ENCODE results near the gene CACNA1E.

CACNA1E gene

GRCh38 chr1:181676269-181676668 lies 193.0 kb downstream of the CACNA1E start:
- Histone ChIP-seq H3K27ac (ENCODE audit: low read depth, low read length) (no peak overlapping the region), H3K27me3 (ENCODE audit: control insufficient read depth in 5 of 5, insufficient read depth in 4 of 5, low read length in 5 of 5) (peaks cover 0 to 17% (median 10%) of the 10 kb centered on the region in 5 donors), H3K4me3 (ENCODE audit: low read depth in 1 of 5, low read length in 5 of 5) (no peak overlapping the region), H3K4me1 (ENCODE audit: control insufficient read depth in 5 of 5, insufficient read depth in 5 of 5, low read length in 5 of 5) (no peaks in the 10 kb centered on the region), H3K9ac (ENCODE audit: low read length in 5 of 5) (no peak overlapping the region), H3K9me3 (ENCODE audit: control insufficient read depth in 5 of 5, low read length in 5 of 5) (no peaks in the 10 kb centered on the region), H3K36me3 (ENCODE audit: control insufficient read depth in 5 of 5, insufficient read depth in 5 of 5, low read length in 5 of 5) (no peaks in the 10 kb centered on the region)

GRCh38 chr1:181680332-181680731 lies 197.0 kb downstream of the CACNA1E start:
- Histone ChIP-seq H3K27me3 (ENCODE audit: control insufficient read depth in 5 of 5, insufficient read depth in 4 of 5, low read length in 5 of 5) (peaks cover 0 to 4% (median 0%) of the 10 kb centered on the region in 5 donors), H3K4me1 (ENCODE audit: control insufficient read depth in 5 of 5, insufficient read depth in 5 of 5, low read length in 5 of 5) (no peaks in the 10 kb centered on the region), H3K36me3 (ENCODE audit: control insufficient read depth in 5 of 5, insufficient read depth in 5 of 5, low read length in 5 of 5) (no peaks in the 10 kb centered on the region), H3K9ac (ENCODE audit: low read length in 5 of 5) (no peak overlapping the region), H3K4me3 (ENCODE audit: low read depth in 1 of 5, low read length in 5 of 5) (no peak overlapping the region), H3K9me3 (ENCODE audit: control insufficient read depth in 5 of 5, low read length in 5 of 5) (no peaks in the 10 kb centered on the region), H3K27ac (ENCODE audit: low read depth, low read length) (no peak overlapping the region)

GRCh38 chr1:181680871-181681270 lies 197.6 kb downstream of the CACNA1E start:
- Histone ChIP-seq H3K27ac (ENCODE audit: low read depth, low read length) (no peak overlapping the region), H3K9ac (ENCODE audit: low read length in 5 of 5) (no peak overlapping the region), H3K9me3 (ENCODE audit: control insufficient read depth in 5 of 5, low read length in 5 of 5) (no peaks in the 10 kb centered on the region), H3K4me3 (ENCODE audit: low read depth in 1 of 5, low read length in 5 of 5) (no peak overlapping the region), H3K27me3 (ENCODE audit: control insufficient read depth in 5 of 5, insufficient read depth in 4 of 5, low read length in 5 of 5) (peaks cover 0 to 4% (median 0%) of the 10 kb centered on the region in 5 donors), H3K4me1 (ENCODE audit: control insufficient read depth in 5 of 5, insufficient read depth in 5 of 5, low read length in 5 of 5) (no peaks in the 10 kb centered on the region), H3K36me3 (ENCODE audit: control insufficient read depth in 5 of 5, insufficient read depth in 5 of 5, low read length in 5 of 5) (no peaks in the 10 kb centered on the region)

GRCh38 chr1:181685211-181685610 lies 201.9 kb downstream of the CACNA1E start:
- Histone ChIP-seq H3K4me1 (ENCODE audit: control insufficient read depth in 5 of 5, insufficient read depth in 5 of 5, low read length in 5 of 5) (no peaks in the 10 kb centered on the region), H3K9ac (ENCODE audit: low read length in 5 of 5) (no peak overlapping the region), H3K4me3 (ENCODE audit: low read depth in 1 of 5, low read length in 5 of 5) (no peak overlapping the region), H3K9me3 (ENCODE audit: control insufficient read depth in 5 of 5, low read length in 5 of 5) (no peaks in the 10 kb centered on the region), H3K27me3 (ENCODE audit: control insufficient read depth in 5 of 5, insufficient read depth in 4 of 5, low read length in 5 of 5) (peaks cover 0 to 4% (median 0%) of the 10 kb centered on the region in 5 donors), H3K27ac (ENCODE audit: low read depth, low read length) (no peak overlapping the region), H3K36me3 (ENCODE audit: control insufficient read depth in 5 of 5, insufficient read depth in 5 of 5, low read length in 5 of 5) (no peaks in the 10 kb centered on the region)

GRCh38 chr1:181701891-181702290 lies 218.6 kb downstream of the CACNA1E start:
- H3K4me1 ChIP-seq (ENCODE audit: control insufficient read depth in 5 of 5, insufficient read depth in 5 of 5, low read length in 5 of 5), result no peaks in the 10 kb centered on the region
- H3K27me3 ChIP-seq (ENCODE audit: control insufficient read depth in 5 of 5, insufficient read depth in 4 of 5, low read length in 5 of 5), result no peaks in the 10 kb centered on the region

GRCh38 chr1:181704546-181704945 lies 221.2 kb downstream of the CACNA1E start:
- no peak overlapping the region for H3K27ac ChIP-seq (ENCODE audit: low read depth, low read length)
- no peaks in the 10 kb centered on the region for H3K4me1 ChIP-seq (ENCODE audit: control insufficient read depth in 5 of 5, insufficient read depth in 5 of 5, low read length in 5 of 5)

More at GRCh38 chr1:181701891-181702290, 218.6 kb downstream of the CACNA1E start:
- H3K4me3 ChIP-seq (ENCODE audit: low read depth in 1 of 5, low read length in 5 of 5), result no peak overlapping the region
- H3K27ac ChIP-seq (ENCODE audit: low read depth, low read length), result no peak overlapping the region
- no peaks in the 10 kb centered on the region for H3K36me3 ChIP-seq (ENCODE audit: control insufficient read depth in 5 of 5, insufficient read depth in 5 of 5, low read length in 5 of 5)
- no peak overlapping the region for H3K9ac ChIP-seq (ENCODE audit: low read length in 5 of 5)
- no peaks in the 10 kb centered on the region for H3K9me3 ChIP-seq (ENCODE audit: control insufficient read depth in 5 of 5, low read length in 5 of 5)

GRCh38 chr1:181711820-181712219 lies 228.5 kb downstream of the CACNA1E start:
- Histone ChIP-seq H3K27ac (ENCODE audit: low read depth, low read length) (no peak overlapping the region), H3K9me3 (ENCODE audit: control insufficient read depth in 5 of 5, low read length in 5 of 5) (no peaks in the 10 kb centered on the region), H3K4me3 (ENCODE audit: low read depth in 1 of 5, low read length in 5 of 5) (no peak overlapping the region), H3K4me1 (ENCODE audit: control insufficient read depth in 5 of 5, insufficient read depth in 5 of 5, low read length in 5 of 5) (no peaks in the 10 kb centered on the region), H3K27me3 (ENCODE audit: control insufficient read depth in 5 of 5, insufficient read depth in 4 of 5, low read length in 5 of 5) (peaks cover 0 to 5% (median 0%) of the 10 kb centered on the region in 5 donors), H3K9ac (ENCODE audit: low read length in 5 of 5) (no peak overlapping the region), H3K36me3 (ENCODE audit: control insufficient read depth in 5 of 5, insufficient read depth in 5 of 5, low read length in 5 of 5) (no peaks in the 10 kb centered on the region)

More at GRCh38 chr1:181704546-181704945, 221.2 kb downstream of the CACNA1E start:
- H3K9me3 ChIP-seq (ENCODE audit: control insufficient read depth in 5 of 5, low read length in 5 of 5), result no peaks in the 10 kb centered on the region
- H3K27me3 ChIP-seq (ENCODE audit: control insufficient read depth in 5 of 5, insufficient read depth in 4 of 5, low read length in 5 of 5), result no peaks in the 10 kb centered on the region
- H3K36me3 ChIP-seq (ENCODE audit: control insufficient read depth in 5 of 5, insufficient read depth in 5 of 5, low read length in 5 of 5), result no peaks in the 10 kb centered on the region
- H3K9ac ChIP-seq (ENCODE audit: low read length in 5 of 5), result no peak overlapping the region
- no peak overlapping the region for H3K4me3 ChIP-seq (ENCODE audit: low read depth in 1 of 5, low read length in 5 of 5)

GRCh38 chr1:181712711-181713110 lies 229.4 kb downstream of the CACNA1E start:
- Histone ChIP-seq H3K36me3 (ENCODE audit: control insufficient read depth in 5 of 5, insufficient read depth in 5 of 5, low read length in 5 of 5) (no peaks in the 10 kb centered on the region), H3K4me1 (ENCODE audit: control insufficient read depth in 5 of 5, insufficient read depth in 5 of 5, low read length in 5 of 5) (no peaks in the 10 kb centered on the region), H3K27me3 (ENCODE audit: control insufficient read depth in 5 of 5, insufficient read depth in 4 of 5, low read length in 5 of 5) (peaks cover 0 to 11% (median 6%) of the 10 kb centered on the region in 5 donors), H3K9ac (ENCODE audit: low read length in 5 of 5) (no peak overlapping the region), H3K4me3 (ENCODE audit: low read depth in 1 of 5, low read length in 5 of 5) (no peak overlapping the region), H3K27ac (ENCODE audit: low read depth, low read length) (no peak overlapping the region), H3K9me3 (ENCODE audit: control insufficient read depth in 5 of 5, low read length in 5 of 5) (no peaks in the 10 kb centered on the region)

- Histone ChIP-seq H3K36me3 (ENCODE audit: control insufficient read depth in 5 of 5, insufficient read depth in 5 of 5, low read length in 5 of 5) (no peaks in the 10 kb centered on the region), H3K27ac (ENCODE audit: low read depth, low read length) (no peak overlapping the region), H3K9me3 (ENCODE audit: control insufficient read depth in 5 of 5, low read length in 5 of 5) (no peaks in the 10 kb centered on the region), H3K27me3 (ENCODE audit: control insufficient read depth in 5 of 5, insufficient read depth in 4 of 5, low read length in 5 of 5) (peaks cover 0 to 11% (median 6%) of the 10 kb centered on the region in 5 donors), H3K9ac (ENCODE audit: low read length in 5 of 5) (no peak overlapping the region), H3K4me3 (ENCODE audit: low read depth in 1 of 5, low read length in 5 of 5) (no peak overlapping the region), H3K4me1 (ENCODE audit: control insufficient read depth in 5 of 5, insufficient read depth in 5 of 5, low read length in 5 of 5) (no peaks in the 10 kb centered on the region)
Observed at GRCh38 chr1:181714428-181714827, 231.1 kb downstream of the CACNA1E start.

- Histone ChIP-seq H3K27ac (ENCODE audit: low read depth, low read length) (no peak overlapping the region), H3K27me3 (ENCODE audit: control insufficient read depth in 5 of 5, insufficient read depth in 4 of 5, low read length in 5 of 5) (peaks cover 0 to 8% (median 3%) of the 10 kb centered on the region in 5 donors), H3K4me1 (ENCODE audit: control insufficient read depth in 5 of 5, insufficient read depth in 5 of 5, low read length in 5 of 5) (no peaks in the 10 kb centered on the region), H3K9ac (ENCODE audit: low read length in 5 of 5) (no peak overlapping the region), H3K36me3 (ENCODE audit: control insufficient read depth in 5 of 5, insufficient read depth in 5 of 5, low read length in 5 of 5) (no peaks in the 10 kb centered on the region), H3K4me3 (ENCODE audit: low read depth in 1 of 5, low read length in 5 of 5) (no peak overlapping the region), H3K9me3 (ENCODE audit: control insufficient read depth in 5 of 5, low read length in 5 of 5) (no peaks in the 10 kb centered on the region)
Observed at GRCh38 chr1:181718034-181718433, 234.7 kb downstream of the CACNA1E start.

Measured in subcutaneous abdominal adipose tissue (tissue), 5 donors.